ENCODE results near the gene JAKMIP2.
"Not testable (repeated sequence)": the region's sequence is repeated elsewhere in the genome, so short reads cannot be mapped to it uniquely, and the experiment has no call there.

JAKMIP2 gene

DNA sequence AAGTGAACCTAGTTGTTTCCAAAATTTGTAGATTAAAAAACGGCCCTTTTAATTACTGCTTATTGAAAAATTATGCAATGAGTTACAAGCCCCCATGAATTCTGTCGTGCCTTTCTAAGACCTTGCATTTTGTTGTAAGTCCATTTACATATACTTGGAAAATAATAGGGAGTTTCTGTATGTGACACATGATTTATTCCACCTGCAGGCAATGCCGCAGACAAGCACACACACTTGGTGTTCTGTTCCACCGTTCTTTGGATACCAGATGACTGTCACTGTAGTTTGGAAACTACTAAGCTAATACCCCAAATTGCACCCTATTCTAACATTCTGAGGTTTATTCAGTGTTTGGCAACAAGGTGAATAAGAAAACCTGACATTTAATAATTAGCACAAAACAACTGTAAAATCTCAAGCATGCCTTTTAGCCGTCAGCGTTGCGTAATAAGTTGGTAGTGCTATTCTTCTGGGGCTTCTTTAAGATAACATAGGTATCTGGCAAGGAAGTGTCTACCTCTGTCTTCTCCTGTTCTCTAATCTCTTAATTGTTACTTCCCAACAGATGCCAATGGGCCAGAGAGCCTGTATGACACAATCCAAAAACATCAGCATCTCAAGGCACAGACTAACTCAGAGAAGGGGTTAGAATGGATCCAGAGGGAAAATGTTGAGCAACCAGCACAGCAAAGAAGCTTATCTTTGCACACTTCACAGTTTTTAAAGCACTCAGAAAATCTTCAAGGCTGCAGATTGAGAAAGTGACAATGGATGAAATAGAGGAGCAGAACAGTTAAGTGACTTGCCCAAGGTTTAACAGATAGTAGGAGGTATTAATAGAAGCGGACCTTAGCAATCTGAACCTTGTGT lies 224.4 kb downstream of the JAKMIP2 start:
- no peaks in the 10 kb centered on the region for H3K79me2 ChIP-seq (ENCODE audit: control insufficient read depth, low read length)
- no peaks in the 10 kb centered on the region for H3F3A ChIP-seq (ENCODE audit: control insufficient read depth, insufficient read depth)
- no peak overlapping the region for H3K4me3 ChIP-seq (ENCODE audit: low read length)
- no peaks in the 10 kb centered on the region for H4K20me1 ChIP-seq (ENCODE audit: control insufficient read depth, insufficient read depth, low read depth, low read length)
- no peaks in the 10 kb centered on the region for H3K36me3 ChIP-seq (ENCODE audit: control insufficient read depth, low read length)
- H3K9me2 ChIP-seq (replicated peaks; ENCODE audit: control insufficient read depth, low read length), result no peaks in the 10 kb centered on the region
- no peak for TF ChIP-seq CTCF (IDR thresholded peaks at IDR 0.05; ENCODE audit: low read depth, low read length, poor library complexity, severe bottlenecking)
- TF ChIP-seq EZH2phosphoT487 (IDR thresholded peaks at IDR 0.05; ENCODE audit: borderline replicate concordance, low read length), result no peak
- H3K27ac ChIP-seq (ENCODE audit: low read depth, low read length), result no peak overlapping the region
- H3K9me3 ChIP-seq (ENCODE audit: control insufficient read depth, insufficient read depth, low read length), result no peaks in the 10 kb centered on the region
- peaks cover 5% of the 10 kb centered on the region for H3K27me3 ChIP-seq (ENCODE audit: control insufficient read depth, low read length)
- no peaks in the 10 kb centered on the region for H3K4me1 ChIP-seq (ENCODE audit: control insufficient read depth, low read length)
- no peak overlapping the region for H3K4me2 ChIP-seq (ENCODE audit: low read length)

DNA sequence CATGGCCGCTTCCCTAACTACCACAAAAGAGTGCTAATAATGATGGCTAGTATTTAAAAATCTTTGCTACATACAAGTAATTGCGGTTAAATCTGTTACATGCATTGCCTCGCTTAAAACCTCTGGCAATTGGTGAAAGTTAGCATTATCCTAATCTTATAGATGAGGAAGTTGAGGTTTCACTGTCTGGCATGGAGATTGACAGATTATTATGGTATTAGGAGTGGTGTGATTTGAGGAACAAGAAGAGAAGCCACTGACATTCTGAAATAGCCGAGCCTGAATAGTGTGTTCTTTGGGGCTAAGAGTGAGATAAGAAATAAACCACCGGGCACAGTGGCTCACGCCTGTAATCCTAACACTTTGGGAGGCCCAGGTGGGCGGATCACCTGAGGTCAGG lies 227.4 kb downstream of the JAKMIP2 start:
- no peaks in the 10 kb centered on the region for H3K36me3 ChIP-seq (ENCODE audit: control insufficient read depth, low read length)
- no peak overlapping the region for H3K4me3 ChIP-seq (ENCODE audit: low read length)
- peaks cover 5% of the 10 kb centered on the region for H3K27me3 ChIP-seq (ENCODE audit: control insufficient read depth, low read length)
- H3K4me2 ChIP-seq (ENCODE audit: low read length), result no peak overlapping the region
- no peak overlapping the region for H3K27ac ChIP-seq (ENCODE audit: low read depth, low read length)
- no peaks in the 10 kb centered on the region for H3K79me2 ChIP-seq (ENCODE audit: control insufficient read depth, low read length)
- H3F3A ChIP-seq (ENCODE audit: control insufficient read depth, insufficient read depth), result no peaks in the 10 kb centered on the region
- H4K20me1 ChIP-seq (ENCODE audit: control insufficient read depth, insufficient read depth, low read depth, low read length), result no peaks in the 10 kb centered on the region
- no peaks in the 10 kb centered on the region for H3K4me1 ChIP-seq (ENCODE audit: control insufficient read depth, low read length)
- no peaks in the 10 kb centered on the region for H3K9me2 ChIP-seq (replicated peaks; ENCODE audit: control insufficient read depth, low read length)
- no peak for TF ChIP-seq EZH2phosphoT487 (IDR thresholded peaks at IDR 0.05; ENCODE audit: borderline replicate concordance, low read length)
- TF ChIP-seq CTCF (IDR thresholded peaks at IDR 0.05; ENCODE audit: low read depth, low read length, poor library complexity, severe bottlenecking), result no peak
- H3K9me3 ChIP-seq (ENCODE audit: control insufficient read depth, insufficient read depth, low read length), result no peaks in the 10 kb centered on the region

- Histone ChIP-seq H3K4me2 (ENCODE audit: low read length) (no peak overlapping the region), H3K4me1 (ENCODE audit: control insufficient read depth, low read length) (no peaks in the 10 kb centered on the region), H4K20me1 (ENCODE audit: control insufficient read depth, insufficient read depth, low read depth, low read length) (no peaks in the 10 kb centered on the region), H3K36me3 (ENCODE audit: control insufficient read depth, low read length) (no peaks in the 10 kb centered on the region), H3K9me2 (replicated peaks; ENCODE audit: control insufficient read depth, low read length) (no peaks in the 10 kb centered on the region), H3K27me3 (ENCODE audit: control insufficient read depth, low read length) (peaks cover 5% of the 10 kb centered on the region; the same call in 1 of the 2 replicates), H3K9me3 (ENCODE audit: control insufficient read depth, insufficient read depth, low read length) (no peaks in the 10 kb centered on the region), H3K79me2 (ENCODE audit: control insufficient read depth, low read length) (no peaks in the 10 kb centered on the region), H3K4me3 (ENCODE audit: low read length) (no peak overlapping the region), H3K27ac (ENCODE audit: low read depth, low read length) (no peak overlapping the region), H3F3A (ENCODE audit: control insufficient read depth, insufficient read depth) (no peaks in the 10 kb centered on the region)
- no peak for TF ChIP-seq CTCF (IDR thresholded peaks at IDR 0.05; ENCODE audit: low read depth, low read length, poor library complexity, severe bottlenecking)
- no peak for TF ChIP-seq EZH2phosphoT487 (IDR thresholded peaks at IDR 0.05; ENCODE audit: borderline replicate concordance, low read length)
Observed at GRCh38 chr5:147554261-147554817, 228.2 kb downstream of the JAKMIP2 start.

DNA sequence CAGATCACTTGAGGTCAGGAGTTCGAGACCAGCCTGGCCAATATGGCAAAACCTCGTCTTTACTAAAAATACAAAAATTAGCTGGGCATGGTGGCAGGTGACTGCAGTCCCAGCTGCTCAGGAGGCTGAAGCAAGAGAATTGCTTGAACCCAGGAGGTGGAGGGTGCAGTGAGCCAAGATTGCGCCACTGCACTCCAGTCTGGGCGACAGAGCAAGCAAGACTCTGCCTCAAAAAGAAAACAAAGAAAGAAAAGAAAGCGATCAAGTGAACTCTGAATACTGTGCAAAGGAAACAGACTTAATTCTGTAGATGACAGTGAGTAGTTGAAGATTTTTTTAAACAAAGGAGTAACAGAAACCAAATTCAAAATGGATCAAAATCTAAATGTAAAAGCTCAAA lies 228.7 kb downstream of the JAKMIP2 start:
- H3K27me3 ChIP-seq (ENCODE audit: control insufficient read depth, low read length); H3K4me2 ChIP-seq (ENCODE audit: low read length); H3K27ac ChIP-seq (ENCODE audit: low read depth, low read length); H3K4me1 ChIP-seq (ENCODE audit: control insufficient read depth, low read length); H3K4me3 ChIP-seq (ENCODE audit: low read length); H3K79me2 ChIP-seq (ENCODE audit: control insufficient read depth, low read length); H3F3A ChIP-seq (ENCODE audit: control insufficient read depth, insufficient read depth); H3K36me3 ChIP-seq (ENCODE audit: control insufficient read depth, low read length); H4K20me1 ChIP-seq (ENCODE audit: control insufficient read depth, insufficient read depth, low read depth, low read length); H3K9me2 ChIP-seq (replicated peaks; ENCODE audit: control insufficient read depth, low read length); H3K9me3 ChIP-seq (ENCODE audit: control insufficient read depth, insufficient read depth, low read length): not testable (repeated sequence)

Measured in DOHH2 (cell line).